Erythroblast (primary cell): ENCODE measurements around the gene TSR3.

Source experiments
- GATA1 ChIP-seq: IDR thresholded peaks from 2 replicates; pipeline ENCODE4 v1.6.1; 2011; ENCODE audit warnings: low read depth, mild to moderate bottlenecking, control low read depth, low read length, moderate library complexity
- POLR2A ChIP-seq: IDR thresholded peaks from 2 replicates; pipeline ENCODE4 v1.6.1; 2011; ENCODE audit warnings: mild to moderate bottlenecking, low read length

- TF ChIP-seq POLR2A (no peak), GATA1 (no peak)
These were observed 14.5 kb upstream of the TSR3 start for GRCh38 chr16:1366060-1366711.
